Right atrium auricular region (tissue), 2 donors: ENCODE measurements around the gene MYO1D. TPM values are rescaled to one million over a fixed set of nuclear protein-coding genes. Genes with fewer than 3 reads are reported as not detected.

Experiments used
- DNase-seq: peaks from one replicate; pipeline ENCODE4 v3.0.0-alpha.2; 2019; ENCODE audit warnings: low spot score
- H3K27ac ChIP-seq, 2 donors: fragments of 200-600 bp; sonication (generic); 1 replicate in 1 of 2; 2 replicates in 1 of 2; pipeline ENCODE4 v1.5.1; 2016 to 2019
- H3K27me3 ChIP-seq, 2 donors: fragments of 200-600 bp; sonication (generic); one replicate each; pipeline versions ENCODE4 v1.5.1 to v1.6.0; 2017 to 2019
- H3K36me3 ChIP-seq: fragments of 200-600 bp; sonication (generic); one replicate; pipeline ENCODE4 v1.5.1; 2016
- H3K4me1 ChIP-seq, 2 donors: fragments of 200-600 bp; sonication (generic); one replicate each; pipeline versions ENCODE4 v1.5.1 to v1.6.0; 2017 to 2019
- H3K4me3 ChIP-seq, 2 donors: fragments of 200-600 bp; sonication (generic); 1 replicate in 1 of 2; 2 replicates in 1 of 2; pipeline ENCODE4 v1.5.1; 2017 to 2019; ENCODE audit warnings: mild to moderate bottlenecking in 1 of 2, moderate library complexity in 1 of 2
- H3K9me3 ChIP-seq, 2 donors: fragments of 200-600 bp; sonication (generic); one replicate each; pipeline ENCODE4 v1.5.1; 2019
- CTCF ChIP-seq, 2 donors: fragments of 200-600 bp; sonication (generic); IDR thresholded peaks; one replicate each; pipeline ENCODE4 v1.5.1; 2019; ENCODE audit warnings: antibody characterized with exemption in 2 of 2
- total RNA-seq, 2 donors: library from RNA; depleted of rRNA; stranded (reverse); fragments of >200 nt; gene quantifications; one replicate each; pipeline ENCODE4 v1.1.0, GENCODE V29; 2016

Gene MYO1D
- total RNA-seq, 2 donors from 2014 or later: 21.9 to 25.1 TPM

GRCh38 chr17:32569171-32570080 is 307.5 kb downstream of the MYO1D start:
- no peak for DNase-seq
- Histone ChIP-seq H3K36me3 (no peaks in the 10 kb centered on the region), H3K4me3 (no peak overlapping the region), H3K4me1 (no peaks in the 10 kb centered on the region), H3K27ac (no peak overlapping the region), H3K9me3 (no peaks in the 10 kb centered on the region), H3K27me3 (no peaks in the 10 kb centered on the region)
- TF ChIP-seq CTCF (IDR thresholded peaks at IDR 0.05): no peak

GRCh38 chr17:32568705-32569104 is 308.2 kb downstream of the MYO1D start:
- Histone ChIP-seq H3K27me3 (no peaks in the 10 kb centered on the region), H3K4me3 (no peak overlapping the region), H3K36me3 (no peaks in the 10 kb centered on the region), H3K9me3 (no peaks in the 10 kb centered on the region), H3K27ac (no peak overlapping the region), H3K4me1 (no peaks in the 10 kb centered on the region)
- no peak for TF ChIP-seq CTCF (IDR thresholded peaks at IDR 0.05)
- DNase-seq: no peak

GRCh38 chr17:32567511-32567910 is 309.4 kb downstream of the MYO1D start:
- no peaks in the 10 kb centered on the region for H3K4me1 ChIP-seq
- TF ChIP-seq CTCF (IDR thresholded peaks at IDR 0.05): no peak
- no peak for DNase-seq
- no peaks in the 10 kb centered on the region for H3K36me3 ChIP-seq
- H3K27ac ChIP-seq: no peak overlapping the region
- H3K9me3 ChIP-seq: no peaks in the 10 kb centered on the region
- no peak overlapping the region for H3K4me3 ChIP-seq
- no peaks in the 10 kb centered on the region for H3K27me3 ChIP-seq

- no peak for DNase-seq
- H3K36me3 ChIP-seq: no peaks in the 10 kb centered on the region
- no peak for TF ChIP-seq CTCF (IDR thresholded peaks at IDR 0.05)
- no peak overlapping the region for H3K27ac ChIP-seq
- H3K4me1 ChIP-seq: no peaks in the 10 kb centered on the region
- H3K27me3 ChIP-seq: no peaks in the 10 kb centered on the region
- no peaks in the 10 kb centered on the region for H3K9me3 ChIP-seq
- H3K4me3 ChIP-seq: no peak overlapping the region
Measured at GRCh38 chr17:32567086-32567485, 309.8 kb downstream of the MYO1D start.

GRCh38 chr17:32566303-32566702 is 310.6 kb downstream of the MYO1D start:
- Histone ChIP-seq H3K4me1 (no peaks in the 10 kb centered on the region), H3K36me3 (no peaks in the 10 kb centered on the region), H3K4me3 (no peak overlapping the region), H3K9me3 (no peaks in the 10 kb centered on the region), H3K27ac (no peak overlapping the region), H3K27me3 (no peaks in the 10 kb centered on the region)
- no peak for TF ChIP-seq CTCF (IDR thresholded peaks at IDR 0.05)
- DNase-seq: no peak
